Measurements from ENCODE around the gene SMTNL1. TPM values are rescaled to one million over a fixed set of nuclear protein-coding genes. Genes with fewer than 3 reads are reported as not detected.

Gene SMTNL1, protein sequence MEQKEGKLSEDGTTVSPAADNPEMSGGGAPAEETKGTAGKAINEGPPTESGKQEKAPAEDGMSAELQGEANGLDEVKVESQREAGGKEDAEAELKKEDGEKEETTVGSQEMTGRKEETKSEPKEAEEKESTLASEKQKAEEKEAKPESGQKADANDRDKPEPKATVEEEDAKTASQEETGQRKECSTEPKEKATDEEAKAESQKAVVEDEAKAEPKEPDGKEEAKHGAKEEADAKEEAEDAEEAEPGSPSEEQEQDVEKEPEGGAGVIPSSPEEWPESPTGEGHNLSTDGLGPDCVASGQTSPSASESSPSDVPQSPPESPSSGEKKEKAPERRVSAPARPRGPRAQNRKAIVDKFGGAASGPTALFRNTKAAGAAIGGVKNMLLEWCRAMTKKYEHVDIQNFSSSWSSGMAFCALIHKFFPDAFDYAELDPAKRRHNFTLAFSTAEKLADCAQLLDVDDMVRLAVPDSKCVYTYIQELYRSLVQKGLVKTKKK
- not detected for total RNA-seq

DNA sequence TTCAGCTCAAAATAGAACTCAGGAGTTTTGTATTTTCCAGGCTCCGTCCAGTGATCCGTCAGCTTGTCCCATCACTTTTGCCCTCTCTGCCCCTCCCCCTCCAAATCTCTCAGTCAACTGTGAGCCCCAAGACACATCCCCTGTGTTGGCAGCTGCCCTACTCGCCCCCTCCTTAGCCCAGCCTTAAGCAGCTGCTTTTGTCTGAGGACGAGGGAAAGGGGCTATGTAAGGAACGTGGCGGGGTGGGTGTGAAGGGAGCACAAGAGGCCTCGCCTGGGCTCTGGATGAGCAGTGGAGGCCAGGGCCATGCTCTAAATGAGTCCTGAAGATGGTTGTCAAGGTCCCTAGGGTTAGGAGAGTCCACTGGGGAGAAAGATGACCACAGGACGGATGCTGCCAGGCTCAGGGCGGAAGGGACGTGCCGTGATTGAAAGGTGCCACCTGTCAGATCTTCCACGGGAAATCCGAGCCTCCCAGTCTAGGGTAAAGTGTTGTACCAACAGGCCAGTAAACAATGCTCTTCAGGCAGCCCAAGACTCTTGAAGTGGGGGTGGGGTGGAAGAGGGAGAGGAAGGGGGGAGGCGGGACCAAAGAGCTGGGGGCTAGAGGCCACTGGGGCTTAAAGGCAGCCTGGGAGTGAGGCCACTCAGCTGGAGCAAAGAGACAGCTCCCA is at the start of gene SMTNL1:
Gene SMTNL1, plus strand, starts transcription at position 649 of the 673 bp plus-strand sequence. CDS start 5,048 bp downstream, outside the sequence.
- Mint-ChIP-seq H3K9me3 (no peaks in the 10 kb centered on the region), H3K27me3 (no peaks in the 10 kb centered on the region), H3K36me3 (ENCODE audit: low read depth) (peaks cover 17% of the 10 kb centered on the region), H3K4me1 (peaks cover 5% of the 10 kb centered on the region), H3K4me3 (no peak within 1 kb of the TSS), H3K27ac (no peak within 1 kb of the TSS)
- no peak for DNase-seq
- CTCF ChIA-PET, result interaction anchor here (1.4 kb wide), 1 partner anchor 78 kb away, joined by 5 read pairs; no protein-coding TSS in a partner anchor
- POLR2A ChIA-PET, result interaction anchor here (1.1 kb wide), 1 partner anchor 212 kb away, joined by 3 read pairs; the partner anchor contains the start of gene TNKS1BP1

DNA sequence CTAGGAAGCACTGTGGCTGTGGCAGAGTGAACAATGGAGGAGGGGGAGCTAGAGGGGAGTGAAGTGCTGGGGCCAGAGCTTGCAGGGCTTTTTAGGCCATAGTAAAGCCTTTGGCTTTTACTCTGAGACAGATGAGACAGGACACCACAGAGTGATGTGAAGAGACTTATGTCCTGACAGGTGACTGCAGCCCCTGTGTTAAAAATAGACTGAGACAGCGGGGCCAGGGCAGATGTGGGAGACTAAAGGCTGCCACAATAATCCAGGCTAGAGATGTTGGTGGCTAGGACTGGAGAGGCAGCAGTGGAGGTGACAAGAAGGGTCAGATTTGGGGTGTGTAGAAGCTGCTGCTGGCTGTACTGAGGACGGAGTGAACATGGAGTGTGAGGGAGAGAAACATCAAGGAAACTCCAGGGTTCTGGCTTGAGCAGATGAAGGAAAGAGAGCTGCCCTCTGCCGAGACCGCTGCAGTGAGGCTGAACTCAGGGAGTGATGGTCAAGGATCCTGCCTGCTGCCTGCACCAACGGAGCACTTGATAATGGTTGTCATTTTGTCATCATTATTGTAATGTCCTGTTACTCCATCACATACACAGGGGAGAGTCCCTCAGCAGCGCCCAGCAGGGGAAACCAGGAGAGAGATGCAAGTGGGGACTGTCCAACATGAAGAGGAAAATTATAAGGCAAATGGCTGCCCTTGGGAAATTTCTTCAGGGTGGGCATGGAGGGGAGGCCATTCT is 49.3 kb upstream of the SMTNL1 start:
- peaks cover 14% of the 10 kb centered on the region for H3K36me3 Mint-ChIP-seq (ENCODE audit: low read depth)
- H3K4me1 Mint-ChIP-seq, result peaks cover 3% of the 10 kb centered on the region
- DNase-seq, result no peak
- ChIA-PET POLR2A (no interaction called here), CTCF (interaction anchor here (1.1 to 3.1 kb wide), 2 partner anchors 38 to 42 kb away, joined by 3 to 16 read pairs; partner anchors contain the start of gene TIMM10)
- H3K4me3 Mint-ChIP-seq, result no peak overlapping the region
- no peak overlapping the region for H3K27ac Mint-ChIP-seq
- no peaks in the 10 kb centered on the region for H3K9me3 Mint-ChIP-seq
- peaks cover 4% of the 10 kb centered on the region for H3K27me3 Mint-ChIP-seq

DNA sequence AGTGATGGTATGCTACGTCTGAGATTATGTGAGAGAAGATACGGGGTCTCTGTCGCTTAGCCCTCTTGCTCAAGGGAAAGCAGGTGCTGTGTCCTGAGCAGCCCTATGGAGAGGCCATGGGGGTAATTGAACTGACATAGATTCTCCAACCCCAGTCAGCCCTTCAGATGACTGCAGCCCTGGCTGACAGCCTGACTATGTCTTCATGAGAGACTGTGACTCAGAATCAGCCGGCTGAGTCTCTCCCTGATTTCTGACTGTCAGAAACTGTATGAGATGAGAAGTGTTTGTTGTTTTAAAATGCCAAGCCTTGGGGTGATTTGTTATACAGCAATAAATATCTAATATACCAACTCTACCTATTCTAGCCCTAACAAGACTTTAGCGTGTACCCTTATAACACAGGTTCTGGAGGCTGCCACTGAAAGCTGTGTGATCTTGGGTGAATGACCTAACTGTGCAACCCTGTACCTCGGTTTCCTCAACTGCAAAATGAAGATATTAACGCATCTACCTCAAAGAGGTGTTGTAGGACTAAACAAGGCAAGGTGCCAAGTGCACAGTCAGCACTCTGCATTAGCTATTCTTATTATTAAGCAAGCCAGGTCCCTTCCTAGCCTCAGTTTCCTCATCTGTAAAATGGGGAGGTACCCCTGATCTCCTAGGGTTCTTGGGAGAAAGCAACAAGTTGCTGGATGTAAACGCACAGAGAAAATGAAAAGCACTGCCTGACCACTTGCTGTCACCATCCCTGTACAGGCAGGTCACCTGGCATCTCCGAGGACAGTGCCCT is 46.7 kb upstream of the SMTNL1 start:
- ChIA-PET CTCF (interaction anchor here (0.9 to 8.0 kb wide), 11 partner anchors 12 to 310 kb away, joined by 3 to 296 read pairs (median 6); partner anchors contain the start of genes SLC43A1 and TIMM10), POLR2A (interaction anchor here (1.2 to 1.7 kb wide), 2 partner anchors 30 to 37 kb away, joined by 3 read pairs; no protein-coding TSS in a partner anchor)
- H3K4me1 Mint-ChIP-seq, result peaks cover 12% of the 10 kb centered on the region
- H3K4me3 Mint-ChIP-seq, result no peak overlapping the region
- no peak for DNase-seq
- peaks cover 16% of the 10 kb centered on the region for H3K36me3 Mint-ChIP-seq (ENCODE audit: low read depth)
- no peak overlapping the region for H3K27ac Mint-ChIP-seq
- no peaks in the 10 kb centered on the region for H3K9me3 Mint-ChIP-seq
- no peaks in the 10 kb centered on the region for H3K27me3 Mint-ChIP-seq

DNA sequence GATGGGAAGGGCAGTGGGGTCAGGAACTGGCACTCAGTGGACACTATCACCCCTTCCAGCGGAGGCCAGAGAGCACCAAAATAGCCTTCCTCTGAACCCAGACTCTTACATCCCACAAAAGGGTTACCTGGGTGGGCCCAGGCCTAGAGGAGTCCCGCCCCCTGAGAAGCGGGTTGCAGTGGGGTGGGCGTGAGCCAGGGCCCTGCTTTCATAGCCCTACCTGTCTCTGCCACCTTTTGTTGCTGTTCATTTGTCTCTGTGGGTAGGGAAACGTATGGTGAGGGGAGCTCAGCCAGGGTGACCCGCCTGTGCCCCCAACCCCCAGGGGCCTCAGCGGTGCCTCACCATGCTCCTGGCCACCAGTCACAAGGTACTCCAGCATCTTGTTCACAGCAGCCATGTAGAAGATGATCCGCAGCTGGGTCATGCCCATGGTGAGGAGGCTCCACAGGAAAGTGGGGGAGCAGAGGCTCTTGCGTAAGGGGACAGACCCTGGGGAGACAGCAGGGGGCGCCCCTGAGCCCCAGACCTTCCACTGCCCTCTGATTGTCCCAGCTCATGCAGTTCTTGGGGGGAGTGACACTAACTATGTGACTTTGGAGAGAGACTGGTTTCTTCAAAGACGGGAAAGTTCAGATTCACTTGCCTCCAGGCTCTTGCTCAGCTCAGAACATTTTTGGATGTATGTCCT is 45.9 kb upstream of the SMTNL1 start:
- no peak overlapping the region for H3K27ac Mint-ChIP-seq
- DNase-seq, result peak; percentile 69
- peaks cover 12% of the 10 kb centered on the region for H3K4me1 Mint-ChIP-seq
- H3K9me3 Mint-ChIP-seq, result no peaks in the 10 kb centered on the region
- peaks cover 13% of the 10 kb centered on the region for H3K36me3 Mint-ChIP-seq (ENCODE audit: low read depth)
- no peak overlapping the region for H3K4me3 Mint-ChIP-seq
- POLR2A ChIA-PET, result interaction anchor here (1.2 to 4.7 kb wide), 3 partner anchors 24 to 36 kb away, joined by 3 to 30 read pairs (median 3); partner anchors contain the start of gene SLC43A1
- CTCF ChIA-PET, result interaction anchor here (0.6 to 8.0 kb wide), 15 partner anchors 11 to 309 kb away, joined by 3 to 296 read pairs (median 6); partner anchors contain the start of genes SLC43A1 and TIMM10
- no peaks in the 10 kb centered on the region for H3K27me3 Mint-ChIP-seq

DNA sequence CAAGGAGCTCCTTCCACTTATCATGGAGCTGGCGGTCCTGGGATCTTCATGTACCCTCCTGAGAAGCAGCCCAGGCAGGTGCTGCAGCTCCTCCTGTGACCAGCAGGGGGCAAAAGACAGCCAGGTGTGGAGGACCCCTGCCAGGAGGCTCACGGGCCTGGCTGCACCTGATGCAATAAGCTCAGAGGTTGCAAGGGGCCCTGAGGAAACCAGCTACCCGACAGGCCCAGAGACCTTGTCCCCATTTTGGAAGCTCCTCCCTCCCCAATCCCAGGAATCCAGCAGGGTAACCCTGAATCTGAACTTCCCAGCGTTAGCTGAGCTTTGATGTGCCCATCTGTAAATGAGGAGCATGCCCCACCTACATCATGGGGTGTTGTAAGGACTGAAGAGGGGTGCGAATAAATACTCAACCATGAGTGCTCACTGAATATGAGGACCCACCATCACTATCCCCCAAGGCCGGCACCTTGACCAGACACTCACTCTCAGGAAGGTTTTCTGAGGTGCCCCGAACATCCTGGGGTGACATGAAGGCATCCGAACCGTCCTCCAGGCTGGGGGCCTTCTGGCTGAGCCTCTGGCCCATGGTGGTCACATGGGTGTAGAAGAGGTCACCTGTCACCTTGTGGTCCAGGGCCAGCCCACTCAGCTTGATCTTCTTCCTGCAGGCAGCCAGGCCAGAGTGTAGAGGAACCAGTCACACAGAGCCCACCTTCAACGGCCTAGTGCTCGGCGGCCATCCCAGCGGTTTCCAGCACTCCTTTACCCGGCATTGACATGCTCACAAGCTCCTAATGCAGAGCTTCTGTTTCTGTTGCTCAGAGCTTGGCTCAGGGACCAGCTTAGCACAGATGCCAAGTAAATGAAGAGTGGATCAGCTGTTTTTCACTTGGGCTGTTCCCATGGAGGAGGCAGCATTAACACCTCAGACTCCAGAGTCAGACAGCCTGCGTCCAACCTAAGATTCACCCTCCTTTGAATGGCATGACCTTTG is 43.6 kb upstream of the SMTNL1 start:
- H3K27ac Mint-ChIP-seq, result peak overlapping the region; percentile 73
- peak; percentile 76 for DNase-seq
- H3K9me3 Mint-ChIP-seq, result no peaks in the 10 kb centered on the region
- peaks cover 24% of the 10 kb centered on the region for H3K36me3 Mint-ChIP-seq (ENCODE audit: low read depth)
- H3K27me3 Mint-ChIP-seq, result no peaks in the 10 kb centered on the region
- ChIA-PET POLR2A (interaction anchor here (0.9 to 4.7 kb wide), 4 partner anchors 8 to 37 kb away, joined by 3 to 30 read pairs (median 10); partner anchors contain the start of genes SLC43A1 and TIMM10), CTCF (interaction anchor here (0.7 to 8.0 kb wide), 52 partner anchors 8 to 325 kb away, joined by 3 to 296 read pairs (median 4); partner anchors contain the start of genes RTN4RL2, SLC43A1, TIMM10 and UBE2L6)
- H3K4me3 Mint-ChIP-seq, result no peak overlapping the region
- peaks cover 12% of the 10 kb centered on the region for H3K4me1 Mint-ChIP-seq

DNA sequence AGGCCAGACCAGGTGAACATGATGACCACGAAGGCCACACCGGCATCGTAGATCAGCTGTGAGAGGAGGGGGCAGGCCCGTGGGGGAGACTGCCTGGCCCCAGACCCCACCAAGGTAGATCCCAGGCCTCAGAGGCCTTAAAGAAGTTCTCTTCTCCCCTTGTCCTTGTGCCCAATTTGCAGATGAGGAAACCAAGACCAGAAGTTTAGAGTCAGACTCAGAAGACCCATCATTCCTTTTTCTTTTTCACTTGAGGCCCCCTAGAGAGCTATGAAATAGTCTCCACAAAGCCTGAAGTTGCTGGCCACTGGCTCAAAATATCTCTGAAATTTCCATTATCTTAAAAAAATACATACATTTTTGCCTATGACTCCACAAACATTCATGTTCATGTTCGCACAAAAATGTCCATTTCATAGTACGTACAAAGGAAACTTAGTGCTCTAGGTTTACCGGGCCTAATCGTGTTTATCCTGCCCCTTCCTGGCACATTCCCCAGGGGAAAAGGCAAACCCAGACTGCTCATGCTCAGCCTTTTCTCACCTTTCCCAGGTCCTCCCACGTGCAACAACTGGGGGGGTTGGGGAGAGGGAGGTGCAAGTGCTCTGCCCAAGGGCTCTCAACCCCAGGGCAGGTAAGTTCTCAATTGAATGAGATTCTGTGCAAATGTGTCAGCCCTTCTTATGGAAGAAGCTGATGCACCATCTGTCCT is 41.1 kb upstream of the SMTNL1 start:
- no peak overlapping the region for H3K4me3 Mint-ChIP-seq
- H3K27ac Mint-ChIP-seq, result no peak overlapping the region
- peaks cover 16% of the 10 kb centered on the region for H3K4me1 Mint-ChIP-seq
- POLR2A ChIA-PET, result interaction anchor here (1.2 to 4.7 kb wide), 2 partner anchors 19 to 30 kb away, joined by 3 to 30 read pairs; partner anchors contain the start of gene SLC43A1
- no peak for DNase-seq
- H3K27me3 Mint-ChIP-seq, result no peaks in the 10 kb centered on the region
- H3K9me3 Mint-ChIP-seq, result no peaks in the 10 kb centered on the region
- peaks cover 30% of the 10 kb centered on the region for H3K36me3 Mint-ChIP-seq (ENCODE audit: low read depth)
- CTCF ChIA-PET, result interaction anchor here (1.2 to 8.0 kb wide), 2 partner anchors 21 to 31 kb away, joined by 7 to 296 read pairs; partner anchors contain the start of gene TIMM10

DNA sequence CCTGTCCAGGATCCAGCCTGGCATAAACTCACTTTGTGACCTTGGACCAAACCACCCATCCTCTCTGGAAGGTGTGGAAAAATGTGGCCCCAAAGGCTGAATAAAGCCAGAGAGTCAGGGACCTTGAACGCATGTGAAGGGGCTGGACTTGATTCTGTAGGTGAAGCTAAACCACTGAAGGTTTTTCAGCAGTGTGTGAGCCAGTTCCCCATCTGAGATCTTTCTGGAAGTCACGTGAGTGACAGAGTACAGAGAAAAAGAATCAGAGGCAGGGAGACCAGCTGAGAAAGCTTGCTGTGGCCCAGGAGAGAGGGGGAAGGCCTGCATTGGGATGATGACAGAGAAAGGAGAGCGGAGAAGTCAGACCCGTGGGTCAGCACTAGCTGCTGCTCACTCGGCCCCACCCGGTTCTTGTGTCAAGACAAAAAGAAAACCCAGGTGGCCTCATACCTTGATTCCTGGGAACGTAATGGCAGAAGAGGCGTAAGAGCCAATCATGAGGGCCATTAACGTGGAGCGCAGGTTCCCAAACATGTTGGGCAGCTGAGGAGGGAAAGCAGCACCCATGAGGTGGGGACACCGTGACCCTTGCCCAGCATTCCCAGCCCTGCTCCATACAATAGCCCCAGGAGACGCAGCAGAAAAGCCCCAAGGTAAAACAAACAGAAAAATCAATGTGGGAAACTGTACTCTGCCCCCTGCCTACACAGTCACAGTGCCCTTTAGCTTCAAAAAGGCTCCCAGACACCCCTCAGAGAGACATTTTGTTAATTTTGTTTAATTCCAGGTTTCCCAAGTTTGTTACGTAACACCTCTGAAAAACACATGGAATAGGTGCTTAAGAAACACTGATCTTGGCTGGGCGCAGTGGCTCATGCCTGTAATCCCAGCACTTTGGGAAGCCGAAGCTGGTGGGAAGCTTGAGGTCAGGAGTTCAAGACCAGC is 39.8 kb upstream of the SMTNL1 start:
- H3K9me3 Mint-ChIP-seq, result no peaks in the 10 kb centered on the region
- ChIA-PET POLR2A (interaction anchor here (0.7 to 1.2 kb wide), 2 partner anchors 17 to 29 kb away, joined by 3 read pairs; no protein-coding TSS in a partner anchor), CTCF (interaction anchor here (1.2 to 8.0 kb wide), 3 partner anchors 19 to 41 kb away, joined by 4 to 296 read pairs (median 7); partner anchors contain the start of gene TIMM10)
- peaks cover 30% of the 10 kb centered on the region for H3K36me3 Mint-ChIP-seq (ENCODE audit: low read depth)
- peaks cover 16% of the 10 kb centered on the region for H3K4me1 Mint-ChIP-seq
- no peaks in the 10 kb centered on the region for H3K27me3 Mint-ChIP-seq
- H3K4me3 Mint-ChIP-seq, result no peak overlapping the region
- no peak for DNase-seq
- no peak overlapping the region for H3K27ac Mint-ChIP-seq

DNA sequence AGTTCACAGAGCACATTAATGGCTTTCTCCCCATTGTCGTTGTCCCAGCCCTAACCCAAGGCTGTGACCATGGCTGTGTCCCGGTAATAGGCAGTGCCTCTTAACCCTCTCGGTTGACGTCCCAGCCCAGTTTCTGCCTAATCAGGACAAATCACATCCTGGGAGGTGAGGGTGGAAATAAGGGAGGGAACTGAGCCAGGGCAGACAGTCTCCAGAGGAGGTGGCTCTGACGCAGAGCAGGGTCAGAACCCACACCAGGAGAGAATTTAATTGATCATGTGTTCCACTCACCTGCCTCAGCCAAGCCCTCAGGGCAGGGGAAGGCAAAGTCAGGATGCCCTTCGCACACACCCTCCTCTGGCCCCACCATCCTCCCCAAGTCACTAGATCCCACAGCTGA is 38.9 kb upstream of the SMTNL1 start:
- Mint-ChIP-seq H3K9me3 (no peaks in the 10 kb centered on the region), H3K27ac (no peak overlapping the region), H3K4me1 (peaks cover 10% of the 10 kb centered on the region), H3K4me3 (no peak overlapping the region), H3K36me3 (ENCODE audit: low read depth) (peaks cover 28% of the 10 kb centered on the region), H3K27me3 (no peaks in the 10 kb centered on the region)
- ChIA-PET POLR2A (no interaction called here), CTCF (interaction anchor here (1.3 kb wide), 1 partner anchor 42 kb away, joined by 4 read pairs; no protein-coding TSS in a partner anchor)
- DNase-seq, result no peak

DNA sequence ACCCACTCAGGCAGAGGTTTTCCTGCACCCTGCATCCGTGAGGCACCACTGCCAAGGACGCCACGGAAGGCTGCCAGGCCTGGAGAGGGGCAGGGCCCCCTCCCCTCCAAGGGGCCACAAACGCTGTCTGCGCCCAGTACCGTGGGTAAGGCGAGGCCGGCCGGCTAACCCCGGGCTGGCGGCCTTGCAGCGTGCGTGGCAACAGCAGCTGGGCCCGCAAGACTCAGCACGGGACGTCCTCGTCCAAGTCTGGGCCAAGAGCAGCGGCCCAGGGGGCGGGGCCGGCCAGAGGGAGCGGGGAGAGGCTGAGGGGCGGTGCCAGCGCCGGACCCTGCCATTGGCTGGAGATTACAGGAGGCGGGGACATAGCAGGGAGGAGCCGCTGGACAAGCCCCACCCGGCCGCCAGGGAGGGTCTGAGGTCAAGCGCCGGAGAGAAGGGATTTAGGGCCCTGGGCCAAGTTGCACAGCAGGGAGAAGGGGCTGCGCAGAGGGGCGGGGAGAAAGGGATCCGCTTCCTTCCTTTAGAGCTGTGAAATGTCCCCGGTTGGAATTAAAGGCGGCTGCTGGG is 37.9 kb upstream of the SMTNL1 start:
- ChIA-PET POLR2A (no interaction called here), CTCF (no interaction called here)
- Mint-ChIP-seq H3K4me1 (peaks cover 4% of the 10 kb centered on the region), H3K4me3 (no peak overlapping the region), H3K9me3 (no peaks in the 10 kb centered on the region), H3K36me3 (ENCODE audit: low read depth) (peaks cover 24% of the 10 kb centered on the region), H3K27ac (no peak overlapping the region), H3K27me3 (no peaks in the 10 kb centered on the region)
- no peak for DNase-seq
